HepG2 (cell line): ENCODE results near the gene GRAP. TPM values are rescaled to one million over a fixed set of nuclear protein-coding genes. Genes with fewer than 3 reads are reported as not detected.

ENCODE experiments used
- ATAC-seq: fragments of 200-7000 bp; cut with Tn5 transposase; 3 replicates; pipeline ENCODE4 v1.9.1; 2020; ENCODE audit warnings: mild to moderate bottlenecking, moderate library complexity
- BruUV-seq: library from RNA; stranded (reverse); fragments of 400-500 nt; replicated peaks from 2 replicates; lab custom pipeline; 2021; lab: Mats Ljungman, UMichigan
- CTCF ChIA-PET: fragments of 300-600 bp; formaldehyde crosslinking; extraction: SDS; loops from one replicate; lab custom pipeline; 2021; ENCODE audit warnings: low total read pairs, inconsistent platforms, low intra/inter-chr PET ratio; lab: Yijun Ruan, JAX
- POLR2A ChIA-PET: fragments of 350-600 bp; sonication (Branson Sonifier 250); formaldehyde crosslinking; loops from one replicate; lab custom pipeline; 2020; ENCODE audit warnings: antibody characterized with exemption, inconsistent platforms; lab: Yijun Ruan, JAX
- DNase-seq: peaks from one replicate; pipeline ENCODE4 v3.0.0-alpha.2; 2015; ENCODE audit warnings: low spot score
- FAIRE-seq: peaks from 3 replicates; lab custom pipeline; 2011; peaks lifted over from hg19 to GRCh38; lab: Jason Lieb, UNC
- H2AFZ ChIP-seq: one replicate; pipeline ENCODE4 v1.6.1; 2011; ENCODE audit warnings: low read length, inconsistent platforms
- H3K27ac ChIP-seq: fragments of 300-600 bp; 3 replicates; pipeline ENCODE4 v1.8.0; 2011; ENCODE audit warnings: mixed run types, mild to moderate bottlenecking, mixed read lengths, low read length, inconsistent platforms; ENCODE audit not compliant: insufficient read depth; ENCODE audit errors: extremely low read length
- H3K27me3 ChIP-seq, 2 experiments: fragments of 200-600 bp in 1 of 2; 2 replicates in 1 of 2; 3 replicates in 1 of 2; pipeline versions ENCODE4 v1.6.0 to v1.8.0; 2011; ENCODE audit warnings: low read length in 2 of 2, mild to moderate bottlenecking in 2 of 2, moderate library complexity in 2 of 2, inconsistent platforms in 1 of 2; ENCODE audit not compliant: insufficient read depth in 2 of 2, control insufficient read depth in 1 of 2
- H3K36me3 ChIP-seq, 2 experiments: fragments of 200-600 bp in 1 of 2; replicated peaks in 1 of 2; 2 replicates in 1 of 2; 3 replicates in 1 of 2; pipeline versions ENCODE4 v1.5.1 to v1.8.0; 2011; ENCODE audit warnings: low read length in 2 of 2, inconsistent platforms in 1 of 2; ENCODE audit not compliant: insufficient read depth in 2 of 2, control insufficient read depth in 1 of 2
- H3K4me1 ChIP-seq: 2 replicates; pipeline ENCODE4 v1.5.1; 2012; ENCODE audit warnings: low read length, inconsistent platforms; ENCODE audit not compliant: insufficient read depth
- H3K4me2 ChIP-seq: 2 replicates; pipeline ENCODE4 v1.6.0; 2011; ENCODE audit warnings: low read depth, low read length, inconsistent platforms
- H3K4me3 ChIP-seq, 3 experiments: fragments of 200-600 bp in 1 of 3; sonication (generic), shearing (Covaris generic) in 1 of 3; replicated peaks in 1 of 3; 2 replicates each; pipeline ENCODE4 v1.5.1; 2011 to 2016; ENCODE audit warnings: low read length in 3 of 3, inconsistent platforms in 2 of 3, low read depth in 2 of 3, mild to moderate bottlenecking in 2 of 3, control low read depth in 1 of 3, mixed read lengths in 1 of 3; ENCODE audit not compliant: insufficient read depth in 1 of 3
- H3K79me2 ChIP-seq: one replicate; pipeline ENCODE4 v1.6.1; 2011; ENCODE audit warnings: low read length, inconsistent platforms; ENCODE audit not compliant: insufficient read depth
- H3K9ac ChIP-seq: 2 replicates; pipeline ENCODE4 v1.6.0; 2011; ENCODE audit warnings: mild to moderate bottlenecking, low read depth, low read length, inconsistent platforms; ENCODE audit not compliant: insufficient read depth
- H3K9me3 ChIP-seq: 2 replicates; pipeline ENCODE4 v1.5.1; 2012; ENCODE audit warnings: mild to moderate bottlenecking, low read length
- H4K20me1 ChIP-seq: 2 replicates; pipeline ENCODE4 v1.6.0; 2011; ENCODE audit warnings: inconsistent platforms, mild to moderate bottlenecking, low read length, moderate library complexity; ENCODE audit not compliant: insufficient read depth
- ATRX ChIP-seq: sonication (generic); formaldehyde crosslinking; IDR thresholded peaks from 2 replicates; pipeline ENCODE4 v1.4.0; 2020; ENCODE audit warnings: missing genetic modification reagents, borderline replicate concordance
- CSRNP1 ChIP-seq: sonication (generic); formaldehyde crosslinking; IDR thresholded peaks from 2 replicates; pipeline ENCODE4 v1.8.1; 2023; ENCODE audit warnings: mild to moderate bottlenecking, missing genetic modification reagents
- HNF1A ChIP-seq, 2 experiments: sonication (generic) in 1 of 2; formaldehyde crosslinking in 1 of 2; IDR thresholded peaks; 2 replicates each; pipeline versions ENCODE4 v1.4.0 to v1.6.1; 2016 to 2020; ENCODE audit warnings: borderline replicate concordance in 1 of 2, low read depth in 1 of 2, mild to moderate bottlenecking in 1 of 2, missing genetic modification reagents in 1 of 2
- HOXA5 ChIP-seq: sonication (generic); formaldehyde crosslinking; IDR thresholded peaks from 2 replicates; pipeline ENCODE4 v1.4.0; 2020; ENCODE audit warnings: missing genetic modification reagents
- KLF6 ChIP-seq: IDR thresholded peaks from 2 replicates; pipeline ENCODE4 v1.8.0; 2016; ENCODE audit warnings: missing biosample characterization, missing genetic modification reagents
- POLR2A ChIP-seq, 2 experiments: IDR thresholded peaks; 2 replicates each; pipeline ENCODE4 v1.6.1; 2011; ENCODE audit warnings: low read depth in 2 of 2, low read length in 2 of 2, mild to moderate bottlenecking in 1 of 2, moderate library complexity in 1 of 2; ENCODE audit not compliant: insufficient read depth in 1 of 2
- RXRA ChIP-seq: sonication (generic); formaldehyde crosslinking; IDR thresholded peaks from 2 replicates; pipeline ENCODE4 v1.5.1; 2020; ENCODE audit warnings: missing genetic modification reagents
- ZBTB21 ChIP-seq: sonication (generic); formaldehyde crosslinking; IDR thresholded peaks from 2 replicates; pipeline ENCODE4 v1.4.0; 2020; ENCODE audit warnings: missing genetic modification reagents
- ZNF609 ChIP-seq: sonication (generic); formaldehyde crosslinking; IDR thresholded peaks from 2 replicates; pipeline ENCODE4 v1.4.0; 2020; ENCODE audit warnings: mild to moderate bottlenecking, missing genetic modification reagents, borderline replicate concordance
- ZNF644 ChIP-seq: IDR thresholded peaks from 2 replicates; pipeline ENCODE4 v1.6.1; 2016; ENCODE audit warnings: low read depth
- ZNF772 ChIP-seq: sonication (generic); formaldehyde crosslinking; IDR thresholded peaks from 2 replicates; pipeline ENCODE4 v1.5.0; 2020; ENCODE audit warnings: mild to moderate bottlenecking, missing genetic modification reagents
- WGBS: methylation state at CpG from one replicate; pipeline ENCODE4 v1.1.6; 2017; ENCODE audit warnings: low lambda C conversion rate; 5-methylcytosine and 5-hydroxymethylcytosine counted together
- in situ Hi-C: cut with HindIII; loops from 2 replicates; pipeline ENCODE4 v1.10.0; 2017; ENCODE audit warnings: low pct_unique_long_range_greater_than_20kb; ENCODE audit not compliant: extremely low pct_ligation_motif_present
- intact Hi-C: fragments of 100-400 bp; cut with micrococcal nuclease; formaldehyde crosslinking; loops from one replicate; pipeline ENCODE4 v1.10.0; 2022; ENCODE audit not compliant: unreplicated experiment
- polyA plus RNA-seq, 8 experiments: library from polyadenylated mRNA; depleted of rRNA in 3 of 8; stranded (reverse) in 7 of 8; unstranded in 1 of 8; fragments of >200 nt; fragmentation: Illumina TruSeq in 4 of 8; extraction: Trizol in 4 of 8; gene quantifications; 2 replicates each; pipeline versions ENCODE4 v1.2.1 to v1.2.3, GENCODE V29; 2011 to 2016; ENCODE audit warnings: low read depth in 4 of 8, missing spikeins in 1 of 8, mixed read lengths in 1 of 8; ENCODE audit not compliant: insufficient read depth in 1 of 8
- total RNA-seq, 5 experiments: library from RNA; depleted of rRNA; stranded (reverse); fragments of >200 nt; fragmentation: Illumina TruSeq; extraction: Trizol; gene quantifications; 2 replicates each; pipeline ENCODE4 v1.2.3, GENCODE V29; 2016; ENCODE audit warnings: low read depth in 1 of 5

Gene GRAP
- total and polyA plus RNA-seq, 2 of the 13 experiments (the other 11 are each of a cell fraction or from before 2014, with no cell fraction given) = 0.77 to 1.7 TPM

GRCh38 chr17:18971801-18972200, 75.0 kb downstream of the GRAP start:
- Histone ChIP-seq H3K27ac (no peak overlapping the region), H3K4me3 (no peak overlapping the region), H3K4me1 (peaks cover 33% of the 10 kb centered on the region), H3K9me3 (no peaks in the 10 kb centered on the region), H3K27me3 (no peaks in the 10 kb centered on the region), H3K36me3 (peaks cover 21 to 54% of the 10 kb centered on the region in 2 experiments), H3K79me2 (no peaks in the 10 kb centered on the region), H4K20me1 (no peaks in the 10 kb centered on the region), H3K9ac (no peak overlapping the region), H3K4me2 (no peak overlapping the region), H2AFZ (no peak overlapping the region)
- BruUV-seq = no TSS peak
- ATAC-seq (no peak), FAIRE-seq (no peak), DNase-seq (no peak)
- CTCF ChIA-PET = no interaction called here
- POLR2A ChIA-PET = interaction anchor here (1.1 kb wide), 1 partner anchor 10 kb away, joined by 3 read pairs; no protein-coding TSS in a partner anchor
- intact Hi-C loops = no loop called here
- WGBS = 100% methylated on average over 3 of the region's 7 CpGs
- in situ Hi-C loops = no loop called here
- TF ChIP-seq POLR2A (IDR thresholded peaks at IDR 0.05; ENCODE audit: insufficient read depth in 1 of 2, low read depth in 2 of 2, low read length in 2 of 2) (no peak), HOXA5 (no peak), ZNF644 (CRISPR knock-in tag) (no peak), KLF6 (no peak), RXRA (no peak), HNF1A (IDR thresholded peaks at IDR 0.05; ENCODE audit: low read depth) (no peak), HNF1A (CRISPR knock-in tag; IDR thresholded peaks at IDR 0.05; ENCODE audit: borderline replicate concordance) (no peak), ZBTB21 (CRISPR knock-in tag) (no peak), CSRNP1 (CRISPR knock-in tag) (no peak), ATRX (CRISPR knock-in tag) (no peak), ZNF609 (CRISPR knock-in tag) (no peak), ZNF772 (no peak)
